Ishikawa (cell line): ENCODE data around the gene PRPF40A.

Experiments used
- CREB1 ChIP-seq: IDR thresholded peaks from 2 replicates; pipeline ENCODE4 v1.6.1; 2012; ENCODE audit warnings: low read depth
- EP300 ChIP-seq: IDR thresholded peaks from 2 replicates; pipeline ENCODE4 v1.6.1; 2012; ENCODE audit warnings: borderline replicate concordance
- MAX ChIP-seq: IDR thresholded peaks from 2 replicates; pipeline ENCODE4 v1.6.1; 2012
- NFIC ChIP-seq: IDR thresholded peaks from 2 replicates; pipeline ENCODE4 v1.6.1; 2012
- RAD21 ChIP-seq: IDR thresholded peaks from 2 replicates; pipeline ENCODE4 v1.6.1; 2012; ENCODE audit warnings: low read depth
- TCF12 ChIP-seq: IDR thresholded peaks from 2 replicates; pipeline ENCODE4 v1.6.1; 2012; ENCODE audit warnings: low read depth
- TEAD4 ChIP-seq: IDR thresholded peaks from 2 replicates; pipeline ENCODE4 v1.6.1; 2012
- TF ChIP-seq, protein P1 (sequence below): IDR thresholded peaks from 2 replicates; pipeline ENCODE4 v1.6.1; 2012

GRCh38 chr2:152738438-152738837, 21.2 kb upstream of the PRPF40A start:
- TF ChIP-seq NFIC (no peak), MAX (no peak), CREB1 (no peak), RAD21 (no peak), TCF12 (no peak), EP300 (no peak), TEAD4 (no peak)
- TF ChIP-seq, protein P1, sequence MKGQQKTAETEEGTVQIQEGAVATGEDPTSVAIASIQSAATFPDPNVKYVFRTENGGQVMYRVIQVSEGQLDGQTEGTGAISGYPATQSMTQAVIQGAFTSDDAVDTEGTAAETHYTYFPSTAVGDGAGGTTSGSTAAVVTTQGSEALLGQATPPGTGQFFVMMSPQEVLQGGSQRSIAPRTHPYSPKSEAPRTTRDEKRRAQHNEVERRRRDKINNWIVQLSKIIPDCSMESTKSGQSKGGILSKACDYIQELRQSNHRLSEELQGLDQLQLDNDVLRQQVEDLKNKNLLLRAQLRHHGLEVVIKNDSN: no peak
